CD14-positive monocyte (primary cell): Measurements from ENCODE around the gene SMARCA4. TPM values are rescaled to one million over a fixed set of nuclear protein-coding genes. Genes with fewer than 3 reads are reported as not detected.

ENCODE experiments used
- DNase-seq, 3 donors: peaks; one replicate each; pipeline ENCODE4 v3.0.0-alpha.2; 2011 to 2022
- H2AFZ ChIP-seq: 2 replicates; pipeline ENCODE4 v1.6.0; 2012; ENCODE audit warnings: mild to moderate bottlenecking, low read depth, low read length, inconsistent platforms; ENCODE audit not compliant: insufficient read depth, poor library complexity, severe bottlenecking
- H3K27ac ChIP-seq, 2 donors: 1 replicate in 1 of 2; 2 replicates in 1 of 2; pipeline ENCODE4 v1.5.1; 2012 to 2013; ENCODE audit warnings: low read length in 2 of 2, control low read depth in 1 of 2, inconsistent platforms in 1 of 2, low read depth in 1 of 2, mild to moderate bottlenecking in 1 of 2
- H3K27me3 ChIP-seq, 2 donors: one replicate each; pipeline versions ENCODE4 v1.6.0 to v1.6.1; 2011 to 2013; ENCODE audit warnings: low read length in 2 of 2; ENCODE audit not compliant: control insufficient read depth in 2 of 2, insufficient read depth in 2 of 2
- H3K36me3 ChIP-seq, 2 donors: replicated peaks in 1 of 2; 1 replicate in 1 of 2; 2 replicates in 1 of 2; pipeline versions ENCODE4 v1.5.1 to v1.6.1; 2012 to 2013; ENCODE audit warnings: low read length in 2 of 2, control low read depth in 1 of 2, inconsistent platforms in 1 of 2, mild to moderate bottlenecking in 1 of 2; ENCODE audit not compliant: insufficient read depth in 2 of 2, control insufficient read depth in 1 of 2
- H3K4me1 ChIP-seq, 2 donors: 1 replicate in 1 of 2; 2 replicates in 1 of 2; pipeline versions ENCODE4 v1.5.1 to v1.6.1; 2012 to 2013; ENCODE audit warnings: low read length in 2 of 2, control low read depth in 1 of 2, inconsistent platforms in 1 of 2, mild to moderate bottlenecking in 1 of 2, moderate library complexity in 1 of 2; ENCODE audit not compliant: insufficient read depth in 2 of 2, control insufficient read depth in 1 of 2
- H3K4me2 ChIP-seq: replicated peaks from 2 replicates; pipeline ENCODE3; 2012; ENCODE audit warnings: low read length, moderate library complexity, mild to moderate bottlenecking; ENCODE audit not compliant: poor library complexity, severe bottlenecking; ENCODE audit errors: extremely low read depth
- H3K4me3 ChIP-seq, 3 experiments: fragments of 200-600 bp in 1 of 3; sonication (generic) in 1 of 3; replicated peaks in 1 of 3; 1 replicate in 2 of 3; 2 replicates in 1 of 3; pipeline ENCODE4 v1.5.1; 2011 to 2013; ENCODE audit warnings: low read length in 3 of 3, mild to moderate bottlenecking in 3 of 3, control low read depth in 2 of 3, low read depth in 2 of 3, inconsistent platforms in 1 of 3, moderate library complexity in 1 of 3
- H3K79me2 ChIP-seq: 2 replicates; pipeline ENCODE4 v1.6.0; 2012; ENCODE audit warnings: mild to moderate bottlenecking, control low read depth, inconsistent platforms, low read length, moderate library complexity; ENCODE audit not compliant: insufficient read depth
- H3K9ac ChIP-seq: 2 replicates; pipeline ENCODE4 v1.6.0; 2017; ENCODE audit warnings: low read length, mild to moderate bottlenecking; ENCODE audit not compliant: insufficient read depth, poor library complexity, severe bottlenecking
- H3K9me3 ChIP-seq, 2 donors: replicated peaks in 1 of 2; 1 replicate in 1 of 2; 2 replicates in 1 of 2; pipeline versions ENCODE4 v1.5.1 to v1.6.1; 2012 to 2013; ENCODE audit warnings: low read length in 2 of 2, control low read depth in 1 of 2; ENCODE audit not compliant: control insufficient read depth in 1 of 2, insufficient read depth in 1 of 2
- H4K20me1 ChIP-seq: 2 replicates; pipeline ENCODE4 v1.6.0; 2012; ENCODE audit warnings: mild to moderate bottlenecking, low read length, control low read depth, moderate library complexity; ENCODE audit not compliant: insufficient read depth
- H3K27ac Mint-ChIP-seq, 7 donors: one replicate each; pipeline ENCODE4 v1.8.0; 2020; ENCODE audit warnings: mild to moderate bottlenecking in 7 of 7, mixed read lengths in 7 of 7, moderate library complexity in 6 of 7, inconsistent platforms in 2 of 7
- H3K27me3 Mint-ChIP-seq, 3 donors: one replicate each; pipeline ENCODE4 v1.8.0; 2021 to 2022; ENCODE audit warnings: low read depth in 3 of 3, mild to moderate bottlenecking in 3 of 3, mixed read lengths in 3 of 3, moderate library complexity in 3 of 3, inconsistent platforms in 1 of 3
- H3K36me3 Mint-ChIP-seq, 2 donors: one replicate each; pipeline ENCODE4 v1.8.0; 2020; ENCODE audit warnings: mixed read lengths in 2 of 2, inconsistent platforms in 1 of 2, mild to moderate bottlenecking in 1 of 2
- H3K4me1 Mint-ChIP-seq: one replicate; pipeline ENCODE4 v1.8.0; 2020; ENCODE audit warnings: mild to moderate bottlenecking, mixed read lengths
- H3K4me3 Mint-ChIP-seq, 2 donors: one replicate each; pipeline ENCODE4 v1.8.0; 2020; ENCODE audit warnings: mild to moderate bottlenecking in 2 of 2, mixed read lengths in 2 of 2, moderate library complexity in 1 of 2
- H3K9me3 Mint-ChIP-seq, 7 donors: one replicate each; pipeline ENCODE4 v1.8.0; 2020 to 2022; ENCODE audit warnings: mixed read lengths in 7 of 7, mild to moderate bottlenecking in 6 of 7, moderate library complexity in 6 of 7, inconsistent platforms in 2 of 7
- CTCF ChIP-seq: fragments of 200-600 bp; IDR thresholded peaks from one replicate; pipeline ENCODE4 v1.8.0; 2022; ENCODE audit warnings: antibody characterized with exemption, mild to moderate bottlenecking
- WGBS: methylation state at CpG from one replicate; pipeline ENCODE4 v1.1.5; 2013; ENCODE audit warnings: missing lambda C conversion rate; ENCODE audit not compliant: insufficient coverage; 5-methylcytosine and 5-hydroxymethylcytosine counted together
- intact Hi-C, 2 donors: fragments of 100-400 bp; cut with micrococcal nuclease; formaldehyde crosslinking; loops; one replicate each; pipeline versions ENCODE4 v1.15.0 to v1.15.1; 2023
- polyA plus RNA-seq, 3 donors: library from polyadenylated mRNA; depleted of rRNA in 1 of 3; unstranded in 2 of 3; stranded (reverse) in 1 of 3; fragments of 300-500 nt in 2 of 3; fragments of >200 nt in 1 of 3; fragmentation: Illumina TruSeq in 2 of 3; gene quantifications; 1 replicate in 2 of 3; 2 replicates in 1 of 3; pipeline ENCODE4 v1.2.3, GENCODE V29; 2012 to 2021

Gene SMARCA4
- polyA plus RNA-seq, 3 donors = 5.1 to 53.3 (median 7.0) TPM

DNA sequence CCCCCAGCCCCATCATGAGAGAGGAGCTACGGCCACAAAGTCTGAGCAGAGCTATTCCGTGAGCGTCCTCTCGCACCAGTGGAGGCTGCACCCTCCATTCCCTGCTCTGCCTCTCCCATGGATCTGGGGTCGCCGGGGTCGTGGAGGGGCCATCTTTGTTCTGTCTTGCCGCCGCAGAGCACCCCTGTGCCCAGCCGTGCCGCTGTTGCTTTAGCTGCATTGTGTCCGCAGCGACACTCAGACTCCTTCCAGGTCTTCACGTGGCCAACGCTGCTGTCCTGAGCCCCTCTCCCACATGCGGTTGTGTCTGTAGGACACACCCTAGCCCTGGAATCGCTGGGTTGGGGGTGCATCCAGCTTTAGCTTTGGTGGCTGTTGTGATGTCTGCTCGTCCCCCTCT lies 48.2 kb upstream of the SMARCA4 start:
- Mint-ChIP-seq H3K27me3 (peaks cover 0 to 3% (median 2%) of the 10 kb centered on the region in 3 donors), H3K4me1 (peaks cover 2% of the 10 kb centered on the region), H3K36me3 (peaks cover 48 to 79% of the 10 kb centered on the region in 2 donors), H3K4me3 (no peak overlapping the region), H3K27ac (peak overlapping the region in 2 of 7 donors; percentile 46 to 61), H3K9me3 (peaks cover 0 to 2% (median 0%) of the 10 kb centered on the region in 7 donors)
- no peaks in the 10 kb centered on the region for H3K9me3 ChIP-seq
- H3K4me2 ChIP-seq = no peak overlapping the region
- no peak overlapping the region for H3K9ac ChIP-seq
- H3K27me3 ChIP-seq = no peaks in the 10 kb centered on the region
- no peaks in the 10 kb centered on the region for H3K4me1 ChIP-seq
- 98% methylated on average over 18 of the region's 18 CpGs for WGBS
- no peak for DNase-seq
- no peak overlapping the region for H3K4me3 ChIP-seq
- H3K79me2 ChIP-seq = no peaks in the 10 kb centered on the region
- TF ChIP-seq CTCF = no peak
- intact Hi-C loops = no loop called here
- H3K27ac ChIP-seq = no peak overlapping the region
- peaks cover 53 to 76% of the 10 kb centered on the region in 2 donors for H3K36me3 ChIP-seq
- H4K20me1 ChIP-seq = no peaks in the 10 kb centered on the region
- no peak overlapping the region for H2AFZ ChIP-seq

GRCh38 chr19:10913716-10914340 lies 47.0 kb upstream of the SMARCA4 start:
- no peaks in the 10 kb centered on the region for H3K4me1 Mint-ChIP-seq
- over 99% methylated on average over 19 of the region's 24 CpGs for WGBS
- no peaks in the 10 kb centered on the region for H4K20me1 ChIP-seq
- H3K79me2 ChIP-seq = no peaks in the 10 kb centered on the region
- no peaks in the 10 kb centered on the region for H3K9me3 ChIP-seq
- H3K27me3 ChIP-seq = no peaks in the 10 kb centered on the region
- no peak for TF ChIP-seq CTCF
- no peak overlapping the region for H3K4me2 ChIP-seq
- no peak overlapping the region for H3K4me3 Mint-ChIP-seq
- H3K4me3 ChIP-seq = no peak overlapping the region
- H3K27me3 Mint-ChIP-seq = peaks cover 0 to 3% (median 0%) of the 10 kb centered on the region in 3 donors
- H3K9me3 Mint-ChIP-seq = peaks cover 0 to 2% (median 0%) of the 10 kb centered on the region in 7 donors
- peaks cover 41 to 75% of the 10 kb centered on the region in 2 donors for H3K36me3 Mint-ChIP-seq
- intact Hi-C loops = no loop called here
- no peak overlapping the region for H2AFZ ChIP-seq
- no peak overlapping the region for H3K9ac ChIP-seq
- no peak for DNase-seq
- no peaks in the 10 kb centered on the region for H3K4me1 ChIP-seq
- H3K27ac ChIP-seq = no peak overlapping the region
- no peak overlapping the region for H3K27ac Mint-ChIP-seq
- H3K36me3 ChIP-seq = peaks cover 42 to 69% of the 10 kb centered on the region in 2 donors
